Neural cell (in vitro differentiated cells): ENCODE measurements around the gene SLC28A3. TPM values are rescaled to one million over a fixed set of nuclear protein-coding genes. Genes with fewer than 3 reads are reported as not detected.

Experiments used
- H2AFZ ChIP-seq: fragments of 200-600, 300-800 bp; sonication (generic), shearing (Covaris generic); 2 replicates; pipeline ENCODE4 v1.6.0; 2014; ENCODE audit warnings: low read depth, mild to moderate bottlenecking, antibody characterized with exemption, low read length, moderate library complexity
- H3F3A ChIP-seq: fragments of 200-600 bp; shearing (Covaris generic); 2 replicates; pipeline ENCODE4 v1.6.1; 2016; ENCODE audit warnings: mild to moderate bottlenecking, moderate library complexity, mixed read lengths, antibody characterized with exemption, low read length; ENCODE audit not compliant: insufficient read depth, poor library complexity, severe bottlenecking
- H3K27ac ChIP-seq: fragments of 200-600, 300-800 bp; sonication (generic), shearing (Covaris generic); 2 replicates; pipeline ENCODE4 v1.5.1; 2014; ENCODE audit warnings: mild to moderate bottlenecking, low read length, moderate library complexity
- H3K27me3 ChIP-seq: fragments of 300-800, 200-600 bp; sonication (generic), shearing (Covaris generic); 2 replicates; pipeline ENCODE4 v1.6.0; 2014; ENCODE audit warnings: mild to moderate bottlenecking, low read depth, low read length, moderate library complexity; ENCODE audit not compliant: insufficient read depth
- H3K36me3 ChIP-seq: fragments of 300-800, 200-600 bp; sonication (generic), shearing (Covaris generic); 2 replicates; pipeline ENCODE4 v1.5.1; 2014; ENCODE audit warnings: mild to moderate bottlenecking, antibody characterized with exemption, low read length, moderate library complexity; ENCODE audit not compliant: insufficient read depth
- H3K4me2 ChIP-seq: fragments of 300-800, 200-600 bp; sonication (generic), shearing (Covaris generic); 2 replicates; pipeline ENCODE4 v1.6.0; 2014; ENCODE audit warnings: mild to moderate bottlenecking, low read length
- H3K4me3 ChIP-seq: fragments of 300-800, 200-600 bp; sonication (generic), shearing (Covaris generic); 2 replicates; pipeline ENCODE4 v1.5.1; 2014; ENCODE audit warnings: mild to moderate bottlenecking, low read length, moderate library complexity
- H3K79me2 ChIP-seq: fragments of 200-600 bp; shearing (Covaris generic); replicated peaks from 2 replicates; pipeline ENCODE4 v1.6.0; 2014; ENCODE audit warnings: mild to moderate bottlenecking, low read length, moderate library complexity; ENCODE audit not compliant: insufficient read depth
- H3K9ac ChIP-seq: fragments of 300-800, 200-600 bp; sonication (generic), shearing (Covaris generic); 2 replicates; pipeline ENCODE4 v1.6.1; 2016; ENCODE audit warnings: mild to moderate bottlenecking, low read length, mixed read lengths
- H3K9me2 ChIP-seq: fragments of 200-600 bp; shearing (Covaris generic); 2 replicates; pipeline ENCODE4 v1.6.1; 2016; ENCODE audit warnings: mild to moderate bottlenecking, low read length, mixed read lengths; ENCODE audit not compliant: insufficient read depth
- H3K9me3 ChIP-seq: fragments of 200-600, 300-800 bp; sonication (generic), shearing (Covaris generic); 2 replicates; pipeline ENCODE4 v1.6.1; 2016; ENCODE audit warnings: mild to moderate bottlenecking, mixed run types, low read length, moderate library complexity, mixed read lengths
- H4K20me1 ChIP-seq: fragments of 200-600 bp; shearing (Covaris generic); 2 replicates; pipeline ENCODE4 v1.6.1; 2016; ENCODE audit warnings: mild to moderate bottlenecking, mixed run types; ENCODE audit not compliant: insufficient read depth
- CTCF ChIP-seq: fragments of 450-650 bp; IDR thresholded peaks from 2 replicates; pipeline ENCODE4 v1.5.1; 2014; ENCODE audit warnings: antibody characterized with exemption, mild to moderate bottlenecking, moderate library complexity; ENCODE audit not compliant: poor library complexity, severe bottlenecking
- EP300 ChIP-seq: fragments of 450-650 bp; conservative IDR thresholded peaks from 2 replicates; pipeline ENCODE4 v1.6.1; 2014; ENCODE audit warnings: antibody characterized with exemption, mild to moderate bottlenecking, moderate library complexity; ENCODE audit not compliant: poor library complexity, severe bottlenecking
- EZH2 ChIP-seq: fragments of 200-600, 300-800 bp; shearing (Covaris generic), sonication (generic); IDR thresholded peaks from 2 replicates; pipeline ENCODE4 v1.6.1; 2014; ENCODE audit warnings: antibody characterized with exemption, low read length, borderline replicate concordance, mild to moderate bottlenecking; ENCODE audit not compliant: insufficient read depth, poor library complexity, severe bottlenecking
- MXI1 ChIP-seq: fragments of 450-650 bp; conservative IDR thresholded peaks from 2 replicates; pipeline ENCODE4 v1.6.1; 2014; ENCODE audit warnings: antibody characterized with exemption, mild to moderate bottlenecking; ENCODE audit not compliant: poor library complexity, severe bottlenecking
- POLR2AphosphoS5 ChIP-seq: IDR thresholded peaks from 2 replicates; pipeline ENCODE4 v1.6.1; 2012
- RAD21 ChIP-seq: fragments of 450-650 bp; conservative IDR thresholded peaks from 2 replicates; pipeline ENCODE4 v1.6.1; 2014; ENCODE audit warnings: antibody characterized with exemption, mild to moderate bottlenecking, moderate library complexity
- REST ChIP-seq: IDR thresholded peaks from 2 replicates; pipeline ENCODE4 v1.6.1; 2012; ENCODE audit warnings: borderline replicate concordance
- SMC3 ChIP-seq: fragments of 450-650 bp; conservative IDR thresholded peaks from 2 replicates; pipeline ENCODE4 v1.6.1; 2014; ENCODE audit warnings: antibody characterized with exemption, mild to moderate bottlenecking, moderate library complexity; ENCODE audit not compliant: poor library complexity
- TAF1 ChIP-seq: IDR thresholded peaks from 2 replicates; pipeline ENCODE4 v1.6.1; 2012; ENCODE audit warnings: low read depth
- polyA plus RNA-seq: library from polyadenylated mRNA; depleted of rRNA; stranded (reverse); fragments of >200 nt; gene quantifications from 2 replicates; pipeline ENCODE4 v1.2.3, GENCODE V29; 2014

Gene SLC28A3
- polyA plus RNA-seq, 1 donor from 2014 or later, result not detected

GRCh38 chr9:84285381-84285780, 55.2 kb downstream of the SLC28A3 start:
- no peaks in the 10 kb centered on the region for H3F3A ChIP-seq
- H2AFZ ChIP-seq, result no peak overlapping the region
- no peaks in the 10 kb centered on the region for H3K36me3 ChIP-seq
- no peaks in the 10 kb centered on the region for H3K9me3 ChIP-seq
- no peaks in the 10 kb centered on the region for H3K79me2 ChIP-seq
- no peak overlapping the region for H3K27ac ChIP-seq
- no peaks in the 10 kb centered on the region for H4K20me1 ChIP-seq
- no peak overlapping the region for H3K9ac ChIP-seq
- H3K4me3 ChIP-seq, result no peak overlapping the region
- H3K9me2 ChIP-seq, result no peaks in the 10 kb centered on the region
- H3K4me2 ChIP-seq, result no peak overlapping the region
- H3K27me3 ChIP-seq, result no peaks in the 10 kb centered on the region
- TF ChIP-seq MXI1, result no peak
- no peak for TF ChIP-seq RAD21
- TF ChIP-seq REST, result no peak
- TF ChIP-seq POLR2AphosphoS5, result no peak
- no peak for TF ChIP-seq EZH2
- TF ChIP-seq TAF1, result no peak

GRCh38 chr9:84283946-84284345, 56.6 kb downstream of the SLC28A3 start:
- no peak overlapping the region for H3K27ac ChIP-seq
- TF ChIP-seq RAD21 (no peak), REST (no peak), EP300 (no peak), EZH2 (no peak), SMC3 (no peak), MXI1 (no peak), TAF1 (no peak), POLR2AphosphoS5 (no peak), CTCF (no peak)
- H3K4me2 ChIP-seq, result no peak overlapping the region
- H2AFZ ChIP-seq, result no peak overlapping the region
- no peaks in the 10 kb centered on the region for H3F3A ChIP-seq
- H3K9me3 ChIP-seq, result no peaks in the 10 kb centered on the region
- H3K79me2 ChIP-seq, result no peaks in the 10 kb centered on the region
- no peaks in the 10 kb centered on the region for H4K20me1 ChIP-seq
- no peaks in the 10 kb centered on the region for H3K36me3 ChIP-seq
- no peaks in the 10 kb centered on the region for H3K27me3 ChIP-seq
- H3K9me2 ChIP-seq, result no peaks in the 10 kb centered on the region
- no peak overlapping the region for H3K9ac ChIP-seq
- no peak overlapping the region for H3K4me3 ChIP-seq
